Measurements from ENCODE around the gene PPA1. TPM values are rescaled to one million over a fixed set of nuclear protein-coding genes. Genes with fewer than 3 reads are reported as not detected.
A peak's percentile ranks its signal among the peaks of the same experiment; 100 is the strongest.

PPA1 gene
- total RNA-seq, 1 donor from 2014 or later, result 67.4 TPM

DNA sequence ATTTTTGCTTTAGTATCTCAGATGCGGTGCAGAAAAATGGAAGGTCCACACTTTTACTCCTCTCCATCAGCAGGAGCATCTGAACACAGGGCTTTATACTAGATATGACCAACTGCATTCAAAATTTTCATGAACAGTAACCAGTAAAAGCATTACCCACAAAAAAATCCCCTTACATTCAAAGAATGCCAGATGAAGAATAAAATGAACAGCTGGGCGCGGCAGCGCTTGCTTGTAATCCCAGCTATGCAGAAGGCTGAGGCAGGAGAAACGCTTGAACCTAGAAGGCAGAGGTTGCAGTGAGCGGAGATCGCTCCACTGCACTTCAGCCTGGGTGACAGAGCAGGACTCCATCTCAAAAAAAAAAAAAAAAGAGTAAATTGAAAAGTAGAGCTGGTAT lies 66.0 kb downstream of the PPA1 start:
- Mint-ChIP-seq H3K27ac (ENCODE audit: unreplicated experiment) (no peak overlapping the region), H3K4me3 (ENCODE audit: unreplicated experiment) (peak overlapping the region; percentile 14)

DNA sequence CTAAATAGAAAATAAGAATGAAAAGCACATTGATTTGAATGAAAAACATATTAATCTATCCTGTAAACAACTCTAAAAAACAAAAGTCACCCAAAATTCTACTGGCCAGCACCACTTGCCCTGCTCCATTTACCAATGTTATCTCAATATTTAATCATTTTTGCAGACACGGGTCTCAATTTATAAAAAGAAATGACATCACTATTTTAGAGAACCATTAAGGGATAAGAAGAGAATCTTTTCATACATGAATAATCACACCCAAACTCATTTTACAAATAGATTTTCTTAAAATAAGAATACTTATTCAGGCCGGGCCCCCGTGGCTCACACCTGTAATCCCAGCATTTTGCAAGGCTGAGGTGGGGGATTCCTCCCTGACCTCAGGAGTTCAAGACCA lies 66.8 kb downstream of the PPA1 start:
- Mint-ChIP-seq H3K4me3 (ENCODE audit: unreplicated experiment) (no peak overlapping the region), H3K27me3 (ENCODE audit: low read depth) (no peaks in the 10 kb centered on the region), H3K4me1 (ENCODE audit: low read depth) (peaks cover 67% of the 10 kb centered on the region), H3K36me3 (ENCODE audit: low read depth) (peaks cover 12% of the 10 kb centered on the region), H3K9me3 (ENCODE audit: low read depth) (peaks cover 3% of the 10 kb centered on the region), H3K27ac (ENCODE audit: unreplicated experiment) (peak overlapping the region; percentile 49)
- no peak for DNase-seq (ENCODE audit: low spot score)
- TF ChIP-seq, protein P1, sequence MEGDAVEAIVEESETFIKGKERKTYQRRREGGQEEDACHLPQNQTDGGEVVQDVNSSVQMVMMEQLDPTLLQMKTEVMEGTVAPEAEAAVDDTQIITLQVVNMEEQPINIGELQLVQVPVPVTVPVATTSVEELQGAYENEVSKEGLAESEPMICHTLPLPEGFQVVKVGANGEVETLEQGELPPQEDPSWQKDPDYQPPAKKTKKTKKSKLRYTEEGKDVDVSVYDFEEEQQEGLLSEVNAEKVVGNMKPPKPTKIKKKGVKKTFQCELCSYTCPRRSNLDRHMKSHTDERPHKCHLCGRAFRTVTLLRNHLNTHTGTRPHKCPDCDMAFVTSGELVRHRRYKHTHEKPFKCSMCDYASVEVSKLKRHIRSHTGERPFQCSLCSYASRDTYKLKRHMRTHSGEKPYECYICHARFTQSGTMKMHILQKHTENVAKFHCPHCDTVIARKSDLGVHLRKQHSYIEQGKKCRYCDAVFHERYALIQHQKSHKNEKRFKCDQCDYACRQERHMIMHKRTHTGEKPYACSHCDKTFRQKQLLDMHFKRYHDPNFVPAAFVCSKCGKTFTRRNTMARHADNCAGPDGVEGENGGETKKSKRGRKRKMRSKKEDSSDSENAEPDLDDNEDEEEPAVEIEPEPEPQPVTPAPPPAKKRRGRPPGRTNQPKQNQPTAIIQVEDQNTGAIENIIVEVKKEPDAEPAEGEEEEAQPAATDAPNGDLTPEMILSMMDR (IDR thresholded peaks at IDR 0.05), result no peak

More for the DNA sequence above, 66.0 kb downstream of the PPA1 start:
- Mint-ChIP-seq H3K9me3 (ENCODE audit: low read depth) (peaks cover 3% of the 10 kb centered on the region), H3K27me3 (ENCODE audit: low read depth) (no peaks in the 10 kb centered on the region), H3K4me1 (ENCODE audit: low read depth) (peaks cover 61% of the 10 kb centered on the region), H3K36me3 (ENCODE audit: low read depth) (peaks cover 9% of the 10 kb centered on the region)
- DNase-seq (ENCODE audit: low spot score), result no peak
- TF ChIP-seq, protein P1 (IDR thresholded peaks at IDR 0.05), result no peak

DNA sequence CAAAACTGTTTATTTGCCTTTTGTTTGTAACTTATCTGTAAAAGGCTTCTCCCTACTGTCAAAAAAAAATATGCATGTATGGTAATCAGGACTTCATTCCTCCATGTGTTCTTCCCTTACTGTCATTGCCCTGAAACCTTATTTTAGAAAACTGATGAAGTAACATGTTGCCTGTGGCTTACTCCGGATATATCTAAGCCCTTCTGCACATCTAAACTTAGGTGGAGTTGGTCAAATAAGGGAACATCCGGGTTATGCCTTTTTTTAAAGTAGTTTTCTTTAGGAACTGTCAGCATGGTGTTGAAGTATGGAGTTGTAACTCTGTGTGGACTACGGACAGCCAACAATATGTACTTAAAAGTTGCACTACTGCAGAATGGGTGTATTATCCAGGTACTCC lies 69.1 kb downstream of the PPA1 start:
- TF ChIP-seq, protein P1 (IDR thresholded peaks at IDR 0.05), result no peak
- no peak overlapping the region for H3K4me3 Mint-ChIP-seq (ENCODE audit: unreplicated experiment)
- no peak overlapping the region for H3K27ac Mint-ChIP-seq (ENCODE audit: unreplicated experiment)
- no peaks in the 10 kb centered on the region for H3K9me3 Mint-ChIP-seq (ENCODE audit: low read depth)
- no peak for DNase-seq (ENCODE audit: low spot score)
- peaks cover 18% of the 10 kb centered on the region for H3K36me3 Mint-ChIP-seq (ENCODE audit: low read depth)
- H3K27me3 Mint-ChIP-seq (ENCODE audit: low read depth), result no peaks in the 10 kb centered on the region
- H3K4me1 Mint-ChIP-seq (ENCODE audit: low read depth), result peaks cover 72% of the 10 kb centered on the region

DNA sequence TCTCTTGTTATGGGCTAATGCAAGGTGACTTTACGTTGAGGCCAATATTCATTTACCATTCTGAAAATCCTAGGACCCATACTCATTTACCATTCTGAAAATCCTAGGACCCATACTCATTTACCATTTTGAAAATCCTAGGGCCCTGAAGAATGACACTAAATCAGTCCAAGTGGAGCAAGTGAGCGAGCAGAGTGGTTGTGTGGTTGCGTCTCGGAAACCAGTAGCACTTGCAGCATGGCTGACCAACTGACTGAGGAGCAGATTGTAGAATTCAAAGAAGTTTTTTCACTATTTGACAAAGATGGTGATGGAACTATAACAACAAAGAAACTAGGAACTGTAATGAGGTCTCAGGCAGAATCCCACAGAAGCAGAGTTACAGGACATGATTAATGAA lies 69.8 kb downstream of the PPA1 start:
- H3K9me3 Mint-ChIP-seq (ENCODE audit: low read depth), result no peaks in the 10 kb centered on the region
- TF ChIP-seq, protein P1 (IDR thresholded peaks at IDR 0.05), result no peak
- peak overlapping the region; percentile 71 for H3K27ac Mint-ChIP-seq (ENCODE audit: unreplicated experiment)
- H3K27me3 Mint-ChIP-seq (ENCODE audit: low read depth), result no peaks in the 10 kb centered on the region
- DNase-seq (ENCODE audit: low spot score), result no peak
- H3K36me3 Mint-ChIP-seq (ENCODE audit: low read depth), result peaks cover 18% of the 10 kb centered on the region
- no peak overlapping the region for H3K4me3 Mint-ChIP-seq (ENCODE audit: unreplicated experiment)
- H3K4me1 Mint-ChIP-seq (ENCODE audit: low read depth), result peaks cover 65% of the 10 kb centered on the region

DNA sequence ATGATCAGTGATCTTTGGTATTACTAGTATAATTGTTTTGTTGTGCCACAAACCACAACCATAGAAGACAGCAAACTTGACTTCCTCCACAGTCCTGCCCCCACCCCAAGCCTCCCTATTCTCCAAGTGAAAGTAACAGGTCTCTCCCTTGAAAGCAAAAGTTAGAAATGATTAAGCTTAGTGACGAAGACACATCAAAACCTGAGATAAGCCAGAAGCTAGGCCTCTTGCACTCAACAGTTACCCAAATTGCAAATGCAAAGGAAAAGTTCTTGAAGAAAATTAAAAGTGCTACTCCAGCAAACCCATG lies 70.4 kb downstream of the PPA1 start:
- TF ChIP-seq, protein P1 (IDR thresholded peaks at IDR 0.05), result no peak
- H3K9me3 Mint-ChIP-seq (ENCODE audit: low read depth), result no peaks in the 10 kb centered on the region
- H3K4me3 Mint-ChIP-seq (ENCODE audit: unreplicated experiment), result no peak overlapping the region
- H3K27me3 Mint-ChIP-seq (ENCODE audit: low read depth), result no peaks in the 10 kb centered on the region
- peaks cover 63% of the 10 kb centered on the region for H3K4me1 Mint-ChIP-seq (ENCODE audit: low read depth)
- DNase-seq (ENCODE audit: low spot score), result no peak
- peaks cover 22% of the 10 kb centered on the region for H3K36me3 Mint-ChIP-seq (ENCODE audit: low read depth)
- peak overlapping the region; percentile 45 for H3K27ac Mint-ChIP-seq (ENCODE audit: unreplicated experiment)
